ENCODE data around the gene CHDH.

- TF ChIP-seq CEBPB (IDR thresholded peaks at IDR 0.05) (no peak), REST (IDR thresholded peaks at IDR 0.05) (no peak)
- TF ChIP-seq, protein P1, sequence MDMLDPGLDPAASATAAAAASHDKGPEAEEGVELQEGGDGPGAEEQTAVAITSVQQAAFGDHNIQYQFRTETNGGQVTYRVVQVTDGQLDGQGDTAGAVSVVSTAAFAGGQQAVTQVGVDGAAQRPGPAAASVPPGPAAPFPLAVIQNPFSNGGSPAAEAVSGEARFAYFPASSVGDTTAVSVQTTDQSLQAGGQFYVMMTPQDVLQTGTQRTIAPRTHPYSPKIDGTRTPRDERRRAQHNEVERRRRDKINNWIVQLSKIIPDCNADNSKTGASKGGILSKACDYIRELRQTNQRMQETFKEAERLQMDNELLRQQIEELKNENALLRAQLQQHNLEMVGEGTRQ (IDR thresholded peaks at IDR 0.05): no peak
- TF ChIP-seq, protein P2, sequence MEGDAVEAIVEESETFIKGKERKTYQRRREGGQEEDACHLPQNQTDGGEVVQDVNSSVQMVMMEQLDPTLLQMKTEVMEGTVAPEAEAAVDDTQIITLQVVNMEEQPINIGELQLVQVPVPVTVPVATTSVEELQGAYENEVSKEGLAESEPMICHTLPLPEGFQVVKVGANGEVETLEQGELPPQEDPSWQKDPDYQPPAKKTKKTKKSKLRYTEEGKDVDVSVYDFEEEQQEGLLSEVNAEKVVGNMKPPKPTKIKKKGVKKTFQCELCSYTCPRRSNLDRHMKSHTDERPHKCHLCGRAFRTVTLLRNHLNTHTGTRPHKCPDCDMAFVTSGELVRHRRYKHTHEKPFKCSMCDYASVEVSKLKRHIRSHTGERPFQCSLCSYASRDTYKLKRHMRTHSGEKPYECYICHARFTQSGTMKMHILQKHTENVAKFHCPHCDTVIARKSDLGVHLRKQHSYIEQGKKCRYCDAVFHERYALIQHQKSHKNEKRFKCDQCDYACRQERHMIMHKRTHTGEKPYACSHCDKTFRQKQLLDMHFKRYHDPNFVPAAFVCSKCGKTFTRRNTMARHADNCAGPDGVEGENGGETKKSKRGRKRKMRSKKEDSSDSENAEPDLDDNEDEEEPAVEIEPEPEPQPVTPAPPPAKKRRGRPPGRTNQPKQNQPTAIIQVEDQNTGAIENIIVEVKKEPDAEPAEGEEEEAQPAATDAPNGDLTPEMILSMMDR (IDR thresholded peaks at IDR 0.05): no peak
These were observed 79.5 kb downstream of the CHDH start for GRCh38 chr3:53766706-53767105.

Measured in A549 (cell line).